ENCODE measurements around the gene ACE. TPM values are rescaled to one million over a fixed set of nuclear protein-coding genes. Genes with fewer than 3 reads are reported as not detected.

ACE gene
- total RNA-seq, 1 donor from 2014 or later = 2.6 TPM

DNA sequence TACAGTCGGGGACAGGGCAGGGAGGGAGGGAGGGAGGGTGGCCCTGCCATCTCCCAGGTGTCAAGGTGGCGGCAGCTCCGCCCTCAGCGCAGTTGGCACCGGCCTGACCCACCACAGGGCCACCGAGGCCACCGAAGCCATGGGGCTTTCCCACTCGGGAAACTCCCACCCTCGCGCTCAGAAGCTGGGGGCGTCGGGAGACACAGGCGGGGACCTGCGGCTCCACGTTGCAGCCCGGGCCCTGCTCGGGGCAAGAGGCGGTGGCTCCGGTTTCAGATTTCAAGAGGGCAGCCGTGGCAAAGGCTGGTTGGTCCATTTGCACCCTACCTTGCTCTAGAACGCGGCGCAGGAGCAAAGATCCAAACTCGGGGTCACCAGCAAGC, 31.3 kb upstream of the ACE start:
- no peaks in the 10 kb centered on the region for H3K9me3 Mint-ChIP-seq
- DNase-seq (ENCODE audit: low spot score in 2 of 2, unreplicated experiment in 2 of 2) = peak in 1 of 2 experiments; percentile 49
- peak overlapping the region; percentile 75 for H3K27ac Mint-ChIP-seq
- peaks cover 5% of the 10 kb centered on the region for H3K27me3 Mint-ChIP-seq (ENCODE audit: low read depth)
- TF ChIP-seq, protein P1, sequence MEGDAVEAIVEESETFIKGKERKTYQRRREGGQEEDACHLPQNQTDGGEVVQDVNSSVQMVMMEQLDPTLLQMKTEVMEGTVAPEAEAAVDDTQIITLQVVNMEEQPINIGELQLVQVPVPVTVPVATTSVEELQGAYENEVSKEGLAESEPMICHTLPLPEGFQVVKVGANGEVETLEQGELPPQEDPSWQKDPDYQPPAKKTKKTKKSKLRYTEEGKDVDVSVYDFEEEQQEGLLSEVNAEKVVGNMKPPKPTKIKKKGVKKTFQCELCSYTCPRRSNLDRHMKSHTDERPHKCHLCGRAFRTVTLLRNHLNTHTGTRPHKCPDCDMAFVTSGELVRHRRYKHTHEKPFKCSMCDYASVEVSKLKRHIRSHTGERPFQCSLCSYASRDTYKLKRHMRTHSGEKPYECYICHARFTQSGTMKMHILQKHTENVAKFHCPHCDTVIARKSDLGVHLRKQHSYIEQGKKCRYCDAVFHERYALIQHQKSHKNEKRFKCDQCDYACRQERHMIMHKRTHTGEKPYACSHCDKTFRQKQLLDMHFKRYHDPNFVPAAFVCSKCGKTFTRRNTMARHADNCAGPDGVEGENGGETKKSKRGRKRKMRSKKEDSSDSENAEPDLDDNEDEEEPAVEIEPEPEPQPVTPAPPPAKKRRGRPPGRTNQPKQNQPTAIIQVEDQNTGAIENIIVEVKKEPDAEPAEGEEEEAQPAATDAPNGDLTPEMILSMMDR (IDR thresholded peaks at IDR 0.05; ENCODE audit: unreplicated experiment) = no peak
- H3K4me1 Mint-ChIP-seq = peaks cover 21% of the 10 kb centered on the region
- H3K4me3 Mint-ChIP-seq = peak overlapping the region; percentile 70
- H3K36me3 Mint-ChIP-seq = no peaks in the 10 kb centered on the region

GRCh38 chr17:63445954-63446752, 30.7 kb upstream of the ACE start, which contains the start of gene CYB561:
Gene CYB561, minus strand, starts transcription at chr17:63446306. Its CDS starts 8,759 bp downstream, at chr17:63437547.
- H3K36me3 Mint-ChIP-seq = no peaks in the 10 kb centered on the region
- H3K27me3 Mint-ChIP-seq (ENCODE audit: low read depth) = peaks cover 5% of the 10 kb centered on the region
- peak within 1 kb of the TSS; percentile 91 for H3K27ac Mint-ChIP-seq
- peak; percentile 73 to 83 for DNase-seq (ENCODE audit: low spot score in 2 of 2, unreplicated experiment in 2 of 2)
- no peaks in the 10 kb centered on the region for H3K9me3 Mint-ChIP-seq
- peaks cover 22% of the 10 kb centered on the region for H3K4me1 Mint-ChIP-seq
- TF ChIP-seq, protein P1 (IDR thresholded peaks at IDR 0.05; ENCODE audit: unreplicated experiment) = peak; percentile 78
- H3K4me3 Mint-ChIP-seq = peak within 1 kb of the TSS; percentile 70

DNA sequence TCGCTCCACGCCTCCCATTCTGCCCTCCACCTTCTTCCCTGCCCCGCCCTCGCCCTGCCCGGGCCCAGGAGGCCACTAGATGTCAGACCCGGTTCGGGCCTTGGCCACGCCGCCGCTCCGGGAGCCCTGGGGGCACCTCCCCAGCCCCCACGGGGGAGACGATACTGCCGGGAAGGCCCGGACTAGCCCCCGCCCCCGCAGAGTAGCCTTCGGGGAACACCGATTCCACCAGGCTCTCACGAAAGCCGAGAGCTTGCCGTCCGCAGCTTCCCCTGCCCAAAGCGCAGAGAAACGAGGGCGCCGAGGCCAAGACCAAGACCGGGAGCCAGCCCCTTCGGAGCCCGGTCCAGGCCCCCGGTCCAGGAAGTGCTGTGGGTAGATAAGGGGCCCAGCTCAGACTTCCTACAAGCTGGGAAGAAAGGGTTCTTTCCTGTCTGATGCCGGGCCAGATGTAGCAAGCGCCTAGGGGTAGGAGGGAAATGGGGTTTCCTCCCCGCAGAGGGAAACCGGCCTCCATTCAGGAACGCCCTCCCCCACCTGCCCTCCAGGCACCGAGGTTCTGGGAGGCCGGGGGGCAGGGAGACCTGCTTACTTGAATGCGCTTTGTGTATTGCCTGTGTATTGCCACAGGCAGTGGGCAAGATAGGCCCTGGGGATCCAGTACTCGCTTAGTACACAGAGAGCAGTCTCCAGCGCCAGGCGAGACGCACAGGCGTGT, 29.9 kb upstream of the ACE start:
- Mint-ChIP-seq H3K27me3 (ENCODE audit: low read depth) (peaks cover 5% of the 10 kb centered on the region), H3K9me3 (no peaks in the 10 kb centered on the region), H3K4me1 (peaks cover 22% of the 10 kb centered on the region), H3K27ac (peak overlapping the region; percentile 91), H3K4me3 (peak overlapping the region; percentile 43), H3K36me3 (no peaks in the 10 kb centered on the region)
- TF ChIP-seq, protein P1 (IDR thresholded peaks at IDR 0.05; ENCODE audit: unreplicated experiment) = no peak
- peak in 1 of 2 experiments; percentile 62 for DNase-seq (ENCODE audit: low spot score in 2 of 2, unreplicated experiment in 2 of 2)

DNA sequence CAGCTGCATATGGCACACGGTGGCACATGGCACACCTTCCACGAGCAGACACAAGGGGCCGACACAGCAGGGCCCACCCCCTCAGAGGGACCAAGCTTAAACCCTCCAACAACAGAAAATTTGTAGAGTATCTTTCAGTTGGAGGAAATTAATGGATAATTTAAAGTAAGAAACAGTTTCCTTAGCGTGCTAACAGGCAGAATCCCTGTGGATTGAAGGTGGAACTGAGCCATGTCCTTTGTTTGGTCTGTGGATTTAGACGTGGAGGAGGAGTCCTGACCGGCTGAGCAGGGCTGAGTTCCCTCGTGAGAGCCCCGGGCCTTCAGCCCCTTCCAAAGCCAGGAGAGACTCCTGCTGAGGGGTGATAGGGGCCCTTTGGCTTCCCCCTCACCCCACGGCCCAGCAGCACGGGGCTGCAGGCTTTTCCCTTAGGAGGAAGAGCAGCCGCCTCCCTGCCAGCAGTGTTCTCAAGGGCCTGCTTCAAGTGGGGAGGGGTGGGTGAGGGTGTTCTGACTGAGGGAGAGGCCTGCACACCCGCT, 29.3 kb upstream of the ACE start:
- Mint-ChIP-seq H3K36me3 (no peaks in the 10 kb centered on the region), H3K4me3 (peak overlapping the region; percentile 43), H3K9me3 (no peaks in the 10 kb centered on the region), H3K4me1 (peaks cover 22% of the 10 kb centered on the region), H3K27me3 (ENCODE audit: low read depth) (peaks cover 5% of the 10 kb centered on the region), H3K27ac (peak overlapping the region; percentile 91)
- TF ChIP-seq, protein P1 (IDR thresholded peaks at IDR 0.05; ENCODE audit: unreplicated experiment) = no peak
- DNase-seq (ENCODE audit: low spot score in 2 of 2, unreplicated experiment in 2 of 2) = no peak

DNA sequence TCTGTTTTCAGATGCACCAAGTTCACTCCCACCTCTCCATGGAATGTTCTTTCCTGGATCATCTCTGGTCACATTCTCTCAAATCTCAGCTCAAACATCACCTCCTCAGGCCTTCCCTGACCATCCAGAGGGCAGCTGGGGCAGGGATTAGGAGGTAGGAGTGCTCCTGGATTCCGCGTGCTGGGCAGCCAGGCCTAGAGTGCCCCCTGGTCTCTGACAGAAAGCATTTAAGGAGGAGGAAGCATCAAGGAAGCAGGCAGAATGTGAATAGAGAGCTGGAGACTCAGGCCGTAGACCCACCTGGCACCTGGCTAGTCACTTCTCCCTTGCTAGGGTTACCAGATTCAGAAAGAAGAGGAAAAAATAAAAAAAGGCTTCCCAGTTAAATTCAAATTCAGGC, 28.2 kb upstream of the ACE start:
- no peak for DNase-seq (ENCODE audit: low spot score in 2 of 2, unreplicated experiment in 2 of 2)
- H3K4me1 Mint-ChIP-seq = peaks cover 22% of the 10 kb centered on the region
- H3K27ac Mint-ChIP-seq = peak overlapping the region; percentile 69
- H3K36me3 Mint-ChIP-seq = no peaks in the 10 kb centered on the region
- TF ChIP-seq, protein P1 (IDR thresholded peaks at IDR 0.05; ENCODE audit: unreplicated experiment) = no peak
- peaks cover 5% of the 10 kb centered on the region for H3K27me3 Mint-ChIP-seq (ENCODE audit: low read depth)
- no peak overlapping the region for H3K4me3 Mint-ChIP-seq
- no peaks in the 10 kb centered on the region for H3K9me3 Mint-ChIP-seq

All from mesothelial cell of epicardium (in vitro differentiated cells).